NCI-H1436 (cell line): ENCODE data around the gene TMOD3.

Source experiments
- DNase-seq: peaks from one replicate; lab custom pipeline; 2025; lab: John Stamatoyannopoulos, UW

The TMOD3 gene

GRCh38 chr15:51907136-51907862 lies 77.8 kb downstream of the TMOD3 start:
- DNase-seq, result no peak

DNA sequence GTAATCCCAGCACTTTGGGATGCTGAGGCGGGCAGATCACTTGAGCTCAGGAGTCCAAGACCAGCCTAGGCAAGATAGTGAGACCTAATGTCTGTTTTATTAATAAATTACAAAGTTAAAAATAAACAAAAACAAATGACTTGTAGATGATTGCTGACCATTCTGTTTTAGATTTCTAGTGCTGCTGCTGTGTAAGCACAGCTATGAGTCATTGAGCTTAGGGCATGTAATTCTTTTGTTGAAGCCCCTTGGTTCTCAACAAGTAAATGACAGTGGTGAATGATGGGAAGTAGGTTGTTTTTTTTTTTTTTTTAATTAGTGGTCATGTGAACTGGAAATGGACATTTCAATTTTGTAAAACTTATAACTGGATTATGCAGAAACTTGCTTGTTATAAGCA lies 78.9 kb downstream of the TMOD3 start:
- DNase-seq, result no peak

GRCh38 chr15:51909584-51909983 lies 80.1 kb downstream of the TMOD3 start:
- DNase-seq, result no peak

DNA sequence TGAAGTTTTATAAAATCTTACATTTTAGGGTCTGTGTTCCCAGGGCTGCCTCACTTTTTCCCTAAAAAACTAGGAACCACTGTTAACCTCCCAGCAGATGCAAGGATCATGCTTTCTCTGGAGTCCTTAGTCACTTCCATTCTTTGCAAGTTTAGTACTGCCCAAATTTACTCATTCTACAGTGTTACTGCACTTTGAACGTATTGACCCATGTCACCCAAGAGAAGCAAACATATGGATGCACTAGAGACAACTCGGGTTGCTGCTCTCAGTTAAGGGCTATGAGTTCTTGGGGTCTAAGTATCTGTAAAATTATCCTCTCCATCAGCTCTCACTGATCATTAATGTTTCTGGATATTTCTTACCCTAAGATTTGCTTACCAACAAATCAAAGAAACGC lies 83.1 kb downstream of the TMOD3 start:
- no peak for DNase-seq

- DNase-seq, result peak; percentile 33
Measured at GRCh38 chr15:51917493-51917892, 88.0 kb downstream of the TMOD3 start.

- no peak for DNase-seq
Measured at GRCh38 chr15:51924156-51925068, 95.0 kb downstream of the TMOD3 start.

- DNase-seq, result no peak
Measured at GRCh38 chr15:51926809-51927208, 97.4 kb downstream of the TMOD3 start.

DNA sequence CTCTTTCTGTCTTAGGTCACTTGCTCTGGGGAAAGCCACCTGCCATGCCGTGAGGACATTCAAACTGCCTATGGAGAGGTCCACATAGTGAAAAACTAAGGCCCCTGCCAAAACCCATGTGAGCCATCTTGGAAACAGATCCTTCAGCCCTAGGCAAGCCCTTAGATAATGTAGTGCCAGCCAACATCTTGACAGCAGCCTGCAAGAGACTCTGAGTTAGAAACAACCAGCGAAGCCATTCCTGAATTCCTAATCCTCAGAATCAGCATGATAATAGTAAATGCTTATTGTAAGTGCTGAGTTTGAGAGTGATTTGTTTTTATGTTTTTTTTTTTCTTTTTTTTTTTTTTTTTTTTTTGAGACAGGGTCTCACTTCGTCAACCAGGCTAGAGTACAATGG lies 101.6 kb downstream of the TMOD3 start:
- DNase-seq, result no peak

DNA sequence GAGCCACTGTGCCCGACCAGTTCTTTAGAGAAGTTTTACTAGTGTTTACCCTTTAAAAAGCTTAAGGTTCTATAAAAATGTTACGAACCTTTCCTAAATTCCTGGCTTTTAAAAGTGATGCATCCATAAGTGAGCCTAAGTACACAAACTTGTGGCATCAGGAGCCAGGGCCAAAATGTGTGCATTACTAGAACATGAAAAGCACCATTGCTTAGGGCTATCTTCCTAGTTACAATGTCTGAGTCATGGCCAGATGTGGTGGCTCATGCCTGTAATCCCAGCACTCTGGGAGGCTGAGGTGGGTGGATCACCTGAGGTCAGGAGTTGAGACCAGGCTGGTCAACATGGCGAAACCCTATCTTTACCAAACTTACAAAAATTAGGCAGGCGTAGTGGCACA lies 102.2 kb downstream of the TMOD3 start:
- no peak for DNase-seq

GRCh38 chr15:51932161-51932560 lies 102.7 kb downstream of the TMOD3 start:
- no peak for DNase-seq

DNA sequence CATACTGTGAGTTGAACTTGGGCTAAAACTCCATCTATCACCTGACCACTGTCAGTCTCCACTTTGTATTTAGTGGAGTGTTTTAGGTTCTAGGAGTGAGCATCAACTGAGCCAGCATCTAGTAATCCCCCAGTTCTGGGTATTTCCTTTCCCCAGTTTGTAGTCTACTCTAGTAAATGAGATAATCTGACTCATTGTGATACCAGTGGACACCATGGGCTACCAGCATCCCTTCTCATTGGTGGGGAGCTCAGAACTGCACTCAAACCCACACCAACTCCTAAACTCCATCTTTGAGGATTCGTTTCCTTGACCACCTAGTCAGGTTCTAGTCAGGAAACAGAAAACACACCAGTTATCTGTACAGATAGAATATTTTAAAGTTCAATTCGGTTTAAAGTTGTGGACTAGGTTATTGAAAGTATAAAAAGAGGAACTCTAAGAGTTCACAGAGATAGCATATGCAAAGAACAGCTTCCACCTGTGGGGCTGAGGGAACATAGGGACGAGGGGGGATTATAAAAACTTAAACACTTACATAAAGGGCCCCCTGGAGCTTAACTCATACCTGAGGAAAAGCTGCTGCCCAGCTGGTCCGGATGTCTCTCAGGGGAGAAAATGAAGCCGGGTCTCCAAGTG lies 106.1 kb downstream of the TMOD3 start:
- DNase-seq, result no peak

DNA sequence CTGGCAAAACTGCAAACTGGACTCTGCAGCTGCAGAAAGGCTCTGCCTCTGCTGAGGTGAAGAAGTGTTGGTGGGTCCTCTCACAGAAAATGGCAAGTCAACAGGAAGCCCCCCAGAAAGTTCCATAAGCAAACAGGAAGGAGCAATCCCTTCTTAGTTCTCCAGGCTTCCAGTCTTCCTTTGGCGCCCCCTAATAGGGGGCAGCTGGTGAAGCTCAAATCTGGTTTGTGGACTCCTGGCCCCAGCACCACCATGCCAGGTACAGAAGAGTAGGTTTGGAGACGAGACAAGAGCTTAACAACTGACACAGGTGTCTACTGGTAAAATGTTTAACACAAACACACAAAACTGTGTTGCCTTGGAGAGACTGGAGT lies 106.6 kb downstream of the TMOD3 start:
- DNase-seq, result no peak

GRCh38 chr15:51938286-51938685 lies 108.8 kb downstream of the TMOD3 start:
- no peak for DNase-seq

GRCh38 chr15:51939216-51939615 lies 109.8 kb downstream of the TMOD3 start:
- DNase-seq, result no peak

- no peak for DNase-seq
Measured at GRCh38 chr15:51947124-51947523, 117.7 kb downstream of the TMOD3 start.

DNA sequence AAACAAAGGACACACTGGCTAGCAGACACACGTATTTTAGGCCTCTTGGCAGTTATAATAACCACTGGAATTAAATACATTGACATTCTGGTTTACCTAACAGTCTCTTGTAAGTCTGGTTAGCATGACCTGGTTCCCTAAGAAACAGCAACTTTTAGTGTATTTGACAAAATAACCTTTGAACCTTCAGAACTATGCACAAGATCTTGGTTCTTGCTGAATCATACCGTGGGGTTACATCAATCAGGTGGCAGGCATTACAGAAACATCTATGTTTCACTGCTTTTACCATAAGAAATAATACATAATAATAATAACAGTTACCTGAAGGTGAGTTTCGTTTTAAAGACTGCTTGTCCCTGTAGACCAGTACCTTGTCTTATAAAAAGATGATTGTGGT lies 123.4 kb downstream of the TMOD3 start:
- no peak for DNase-seq

- DNase-seq, result no peak
Measured at GRCh38 chr15:51955504-51955903, 126.1 kb downstream of the TMOD3 start.
